HG03196 (cell line): ENCODE measurements around the gene MCTP1.

Source experiments
- ATAC-seq: cut with Tn5 transposase; IDR thresholded peaks from one replicate; pipeline ENCODE4 v1.9.1; 2021; ENCODE audit not compliant: unreplicated experiment

MCTP1 gene

DNA sequence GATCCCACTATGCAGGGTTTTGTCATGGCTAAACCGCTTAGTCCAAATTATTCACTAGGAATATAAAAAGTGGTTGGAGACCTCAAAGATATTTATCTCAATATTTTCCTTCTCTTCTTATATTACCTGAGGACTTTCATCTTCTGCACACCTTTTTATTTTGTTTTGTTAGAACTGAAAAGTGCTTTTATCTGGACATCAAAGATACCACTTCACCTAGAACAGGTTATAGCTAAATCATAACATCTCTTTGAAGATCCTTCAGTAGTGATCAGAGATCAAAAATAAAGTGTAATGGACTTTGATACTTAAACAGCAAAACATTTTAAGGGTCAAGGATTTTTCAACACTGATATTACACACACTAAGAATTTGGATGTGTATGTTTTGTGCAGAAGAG, 160.2 kb downstream of the MCTP1 start:
- ATAC-seq: no peak

DNA sequence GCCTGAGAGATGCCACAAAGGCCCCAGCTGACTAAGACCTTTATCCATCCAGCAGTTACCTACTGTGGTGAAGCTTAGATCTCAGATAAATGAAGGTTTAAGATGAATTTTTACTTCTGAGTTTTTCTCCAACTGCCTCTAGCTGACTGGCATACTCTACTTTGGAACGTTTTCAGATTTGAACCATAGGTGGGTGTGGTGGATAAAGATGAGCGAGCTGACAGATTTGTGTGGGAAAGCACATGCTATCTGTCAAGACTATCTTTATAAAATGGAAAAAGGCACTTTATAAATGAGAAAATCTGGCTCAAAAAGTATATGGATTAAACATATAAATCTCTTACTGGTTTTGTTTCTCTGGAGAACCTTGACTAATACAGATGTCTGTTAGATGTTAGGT, 160.8 kb downstream of the MCTP1 start:
- ATAC-seq: no peak

DNA sequence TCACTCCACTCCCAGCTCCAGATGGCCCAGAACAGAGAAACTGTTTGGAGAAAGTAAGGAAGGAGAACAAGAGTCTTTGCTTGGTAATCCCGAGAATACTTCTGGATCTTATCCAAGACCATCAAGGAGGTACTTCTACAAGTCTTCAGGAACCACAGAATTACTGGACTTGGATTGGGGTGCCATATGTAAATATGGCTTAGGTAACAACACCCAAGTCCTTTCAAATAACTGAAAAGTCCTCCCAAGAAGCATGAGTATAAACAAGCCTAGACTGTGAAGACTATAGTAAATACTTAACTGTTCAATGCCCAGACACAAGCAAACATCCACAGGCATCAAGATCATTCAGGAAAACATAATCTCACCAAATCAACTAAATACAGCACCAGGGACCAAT, 170.0 kb downstream of the MCTP1 start:
- no peak for ATAC-seq

DNA sequence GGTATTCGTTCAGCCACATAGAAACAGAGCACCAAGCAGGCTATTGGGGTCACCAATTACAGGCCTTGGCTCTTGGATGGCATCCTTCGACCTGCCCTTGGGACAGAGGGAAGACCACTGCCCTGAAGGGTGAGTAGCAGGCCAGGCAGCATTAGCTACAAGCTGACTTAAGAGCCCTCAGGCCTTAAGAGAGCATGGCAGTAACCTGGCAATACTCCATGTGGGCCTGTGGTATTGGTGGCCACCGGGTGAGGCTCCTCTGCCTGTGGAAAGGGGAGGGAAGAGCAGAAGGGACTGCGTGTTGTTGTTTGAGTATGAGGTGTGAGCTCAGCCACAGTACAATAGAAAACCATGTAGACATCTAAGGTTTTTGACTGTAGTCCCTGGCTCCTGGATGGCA, 170.6 kb downstream of the MCTP1 start:
- no peak for ATAC-seq

DNA sequence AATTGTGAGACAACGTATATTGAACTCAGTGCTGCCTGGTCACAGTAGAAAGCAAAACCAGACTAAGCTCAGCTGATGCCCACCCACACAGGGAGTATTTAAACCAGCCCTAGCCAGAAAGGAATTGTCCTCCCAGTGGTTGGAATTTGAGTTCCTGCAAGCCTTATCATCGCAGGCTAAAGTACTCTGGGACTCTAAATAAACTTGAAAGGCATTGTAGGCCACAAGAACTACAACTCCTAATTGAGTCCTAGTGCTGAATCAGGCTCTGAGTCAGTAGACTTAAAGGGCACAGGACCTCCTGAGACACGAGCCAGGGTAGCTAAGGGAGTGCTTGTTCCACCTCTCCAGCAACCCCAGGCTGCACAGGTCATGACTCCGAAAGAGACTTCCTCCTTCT, 171.4 kb downstream of the MCTP1 start:
- ATAC-seq: no peak

DNA sequence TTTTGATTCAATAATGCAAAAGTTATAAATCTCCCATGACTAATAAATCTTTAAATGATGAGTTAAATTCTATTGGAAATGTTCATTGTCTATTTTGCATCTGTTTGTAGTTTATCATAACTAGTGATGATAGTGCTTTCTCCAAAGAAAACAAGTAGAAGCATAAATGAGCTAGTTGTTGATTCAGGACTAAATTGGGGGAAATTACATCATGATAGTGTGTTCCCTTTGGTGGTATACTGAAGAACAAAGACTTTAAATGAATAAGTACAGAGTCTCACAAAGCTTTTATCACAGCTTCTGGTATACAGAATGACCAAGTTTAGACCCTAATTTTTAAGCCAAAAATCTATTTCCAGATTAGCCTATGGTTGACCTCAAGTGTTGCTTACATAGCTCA, 173.8 kb downstream of the MCTP1 start:
- no peak for ATAC-seq

DNA sequence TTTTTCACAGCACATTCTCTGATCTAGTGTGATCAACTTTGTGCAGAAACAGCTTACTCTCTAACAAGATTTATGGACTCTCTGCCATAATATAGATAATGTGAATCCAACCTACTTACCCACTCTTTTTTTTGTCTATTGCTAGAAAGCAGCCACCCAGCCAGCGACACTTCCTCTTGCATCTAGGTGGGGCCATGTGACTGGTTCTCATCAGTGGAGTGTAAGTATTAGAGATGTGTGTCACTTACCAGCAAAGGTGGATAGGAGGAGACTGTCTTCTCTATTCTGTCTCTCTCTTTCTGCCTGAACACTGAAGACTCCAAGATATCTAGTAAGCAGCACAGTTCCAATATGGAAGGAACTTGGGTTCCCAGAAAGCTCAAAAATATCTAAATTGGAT, 174.8 kb downstream of the MCTP1 start:
- no peak for ATAC-seq

DNA sequence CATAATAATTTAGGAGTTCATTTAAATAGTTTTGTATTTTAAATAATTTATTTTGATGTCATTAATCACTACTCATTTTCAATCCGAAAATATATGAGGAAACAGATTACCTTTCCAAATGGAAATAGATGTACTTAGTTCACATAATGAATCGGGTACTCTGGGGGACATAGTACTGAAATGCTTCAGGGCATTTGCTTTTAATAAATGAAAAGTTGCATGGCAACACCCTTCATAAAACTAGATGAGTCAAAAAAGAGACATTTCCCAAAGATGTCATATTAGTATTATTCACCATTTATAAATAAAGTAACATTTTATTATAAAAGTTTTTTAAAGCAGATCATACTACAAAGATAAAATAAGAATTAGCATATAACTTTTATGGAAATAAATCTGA, 177.8 kb downstream of the MCTP1 start:
- ATAC-seq: no peak

DNA sequence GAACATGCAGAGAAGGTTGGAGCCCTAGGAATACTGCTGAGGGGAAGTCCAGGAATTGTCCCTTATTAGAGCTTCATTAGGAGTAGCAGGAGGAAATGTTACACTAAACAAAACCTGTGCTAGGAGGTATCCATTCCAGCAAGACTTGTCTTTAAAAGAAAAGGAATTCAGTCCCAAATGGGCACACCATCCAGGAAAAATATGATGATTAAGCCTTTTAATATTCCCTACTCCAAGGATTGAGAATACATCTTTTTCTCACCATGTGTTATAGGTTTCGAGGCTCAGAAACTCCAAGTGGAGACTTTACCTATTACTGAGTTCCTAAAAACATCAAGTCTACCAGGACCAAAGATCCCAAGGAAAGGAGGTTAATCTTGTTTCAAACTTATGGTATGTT, 179.3 kb downstream of the MCTP1 start:
- ATAC-seq: no peak

DNA sequence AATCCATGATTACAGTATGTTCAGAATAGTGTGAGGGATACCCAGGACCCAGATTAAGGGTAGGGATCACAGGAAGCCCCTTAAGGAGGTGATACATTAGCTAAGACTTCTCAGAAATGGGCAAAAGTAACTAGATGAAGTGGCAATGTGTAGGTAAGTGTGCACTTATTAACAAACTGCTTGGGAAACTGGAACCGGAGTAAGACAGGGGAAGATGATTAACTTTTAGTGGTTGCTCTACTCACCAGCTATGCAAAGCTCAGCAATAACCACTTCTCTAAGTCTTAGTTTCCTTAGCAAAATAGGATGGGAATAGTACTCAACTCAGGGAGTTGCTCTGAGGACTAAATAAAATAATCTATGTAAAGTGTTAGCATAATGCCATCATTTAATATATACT, 182.2 kb downstream of the MCTP1 start:
- ATAC-seq: peak; percentile 98

DNA sequence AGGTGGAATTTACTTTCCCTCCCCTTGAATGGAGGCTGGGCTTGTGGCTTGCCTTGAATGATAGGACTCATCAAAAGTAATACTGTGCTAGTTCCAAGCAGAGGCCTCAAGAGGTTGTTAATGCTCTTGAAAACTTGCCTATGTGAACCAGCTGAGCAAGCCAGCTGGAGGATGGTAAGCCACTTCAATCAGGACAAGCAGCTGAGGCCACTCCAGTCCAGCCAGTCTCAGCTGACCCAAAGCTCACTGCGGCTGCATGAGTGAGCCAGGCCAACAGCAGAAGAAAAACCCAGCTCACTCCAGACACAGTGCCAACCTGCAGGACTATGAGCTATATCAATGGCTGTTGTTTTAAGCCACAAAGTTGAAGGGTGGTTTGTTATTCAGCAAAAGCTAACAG, 182.8 kb downstream of the MCTP1 start:
- ATAC-seq: no peak

DNA sequence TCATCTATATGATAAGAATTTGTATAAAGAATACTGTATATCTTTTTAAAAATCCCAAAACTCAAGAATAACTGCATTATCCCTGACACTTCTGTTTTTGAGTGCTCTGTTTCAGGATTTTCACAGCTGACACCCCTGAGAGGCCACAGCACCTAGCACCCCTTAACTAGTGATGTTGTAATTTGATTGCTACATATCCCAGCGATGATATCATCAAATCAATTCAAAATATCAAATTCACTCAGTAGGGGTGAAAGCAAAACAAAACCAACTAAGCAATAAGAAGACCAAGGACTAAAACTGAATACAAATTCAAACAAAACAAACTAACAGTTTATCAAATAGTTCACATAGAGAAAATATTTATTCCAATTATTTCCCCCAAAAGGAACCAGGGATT, 184.3 kb downstream of the MCTP1 start:
- ATAC-seq: no peak

DNA sequence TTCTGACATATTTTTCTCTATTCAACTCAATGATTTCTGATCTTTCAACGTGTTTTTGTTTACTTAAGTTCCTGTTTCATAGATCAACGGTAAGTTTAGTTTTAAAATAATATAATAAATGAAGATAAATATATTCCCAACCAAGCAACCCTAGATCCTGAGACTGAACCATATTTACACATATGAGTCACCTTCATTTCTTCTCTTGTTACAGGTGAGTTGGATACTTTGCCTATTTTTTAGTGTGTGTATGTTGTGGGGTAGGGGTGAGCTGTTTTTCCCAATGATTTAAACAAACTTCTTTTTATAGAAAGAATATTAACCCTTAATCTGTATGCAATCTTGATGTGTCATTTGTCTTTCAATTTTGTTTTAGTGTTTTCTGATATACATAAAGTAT, 186.9 kb downstream of the MCTP1 start:
- no peak for ATAC-seq

DNA sequence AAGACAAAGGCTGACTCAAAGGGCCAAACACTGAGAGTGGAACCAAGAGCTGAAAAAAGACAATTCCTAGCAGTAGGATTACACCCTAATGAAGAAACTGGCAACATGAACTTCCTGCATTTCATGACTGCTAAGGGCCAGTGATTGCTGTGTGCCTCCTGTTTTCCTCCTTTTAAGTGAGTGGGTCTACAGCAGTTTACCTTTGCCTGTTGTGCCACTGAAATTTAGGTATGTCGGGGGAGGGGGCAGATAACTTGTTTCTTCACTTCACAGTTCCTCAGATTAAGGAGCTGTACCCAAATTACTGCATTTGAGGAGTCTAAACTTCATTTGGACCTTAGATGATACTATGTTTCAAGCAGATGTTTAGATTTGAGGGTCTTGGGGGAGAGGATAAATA, 191.7 kb downstream of the MCTP1 start:
- no peak for ATAC-seq

DNA sequence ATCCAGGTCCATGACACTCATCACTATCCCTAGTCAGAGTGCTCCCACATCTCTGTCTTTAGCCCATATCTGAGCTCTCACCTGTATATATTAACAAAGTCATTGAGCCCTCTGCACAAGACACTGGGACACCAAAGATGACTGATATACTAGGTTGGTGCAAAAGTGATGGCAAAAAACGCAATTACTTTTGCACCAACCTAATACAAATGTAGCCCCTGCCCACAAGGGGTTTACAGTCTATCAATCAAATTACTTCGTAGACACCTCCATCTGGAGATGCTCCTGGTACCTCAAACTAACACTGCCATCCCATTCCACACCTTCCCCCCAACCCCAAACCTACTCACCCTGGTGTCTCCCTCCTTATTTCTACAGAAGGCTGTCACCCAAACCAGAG, 194.1 kb downstream of the MCTP1 start:
- ATAC-seq: no peak

DNA sequence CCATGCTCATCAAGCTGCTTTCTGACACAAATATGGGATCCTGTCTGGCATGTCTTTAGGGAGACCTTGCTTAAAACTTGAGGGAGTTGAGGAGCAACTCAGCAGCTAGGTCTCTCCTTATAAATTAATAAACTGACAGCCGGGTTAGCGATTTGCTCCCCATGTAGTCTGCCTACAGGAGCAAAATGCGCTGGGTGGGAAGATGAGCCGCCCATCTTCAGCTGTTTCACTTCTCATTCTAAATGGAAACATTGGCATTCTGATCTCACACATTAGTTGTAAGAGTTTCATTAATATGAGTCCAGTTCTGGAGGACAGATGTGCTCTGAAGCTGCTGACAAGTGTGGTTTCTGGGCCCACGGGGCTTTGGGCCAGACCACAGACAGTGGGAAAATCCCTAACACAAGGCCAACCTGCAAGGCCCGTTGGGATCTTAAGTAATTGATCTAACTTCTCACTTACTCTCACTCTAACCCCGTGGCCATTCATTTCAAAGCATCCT, 197.0 kb downstream of the MCTP1 start:
- peak; percentile 78 for ATAC-seq

DNA sequence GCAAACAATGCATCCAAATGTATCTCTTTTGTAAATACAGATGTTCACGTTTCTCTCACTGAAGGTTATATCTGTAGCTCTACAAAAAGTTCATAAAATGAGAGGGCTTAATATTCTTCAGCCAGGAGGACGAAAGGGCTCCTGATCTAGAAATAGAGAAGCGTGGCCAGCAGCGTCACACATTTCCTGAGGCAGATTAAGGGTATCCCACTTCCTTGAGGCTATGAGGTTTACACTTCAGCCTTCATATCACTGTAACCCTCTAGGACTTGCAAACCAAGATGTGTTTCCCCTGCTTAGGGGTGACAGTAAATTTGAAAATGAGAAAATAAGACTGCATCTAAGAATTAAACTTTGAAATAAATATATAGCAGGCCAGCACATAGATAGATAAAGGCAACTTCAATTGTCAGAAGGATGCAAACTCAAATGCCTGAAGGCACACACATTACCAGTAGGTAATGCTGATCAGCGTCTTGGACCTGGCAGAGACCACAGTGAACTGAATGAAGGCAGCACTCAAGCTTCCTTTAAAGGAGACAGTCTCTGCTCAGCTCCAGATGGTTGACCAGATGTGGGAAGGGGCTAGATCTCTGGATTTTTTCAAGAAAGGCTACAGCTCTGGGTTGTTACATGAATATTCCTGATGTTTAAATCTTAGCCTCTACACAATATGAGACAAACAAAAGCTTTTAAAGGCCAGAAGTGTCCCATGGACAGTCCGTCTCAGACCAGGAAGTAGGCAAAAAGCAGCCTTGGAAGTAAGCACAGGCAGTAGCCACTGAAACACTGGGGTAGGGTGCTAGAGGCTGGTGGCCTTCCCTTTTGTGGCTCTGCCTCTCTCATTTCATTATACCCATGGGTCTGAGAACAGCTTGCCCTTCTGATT, 197.7 kb downstream of the MCTP1 start:
- peak; percentile 25 for ATAC-seq

DNA sequence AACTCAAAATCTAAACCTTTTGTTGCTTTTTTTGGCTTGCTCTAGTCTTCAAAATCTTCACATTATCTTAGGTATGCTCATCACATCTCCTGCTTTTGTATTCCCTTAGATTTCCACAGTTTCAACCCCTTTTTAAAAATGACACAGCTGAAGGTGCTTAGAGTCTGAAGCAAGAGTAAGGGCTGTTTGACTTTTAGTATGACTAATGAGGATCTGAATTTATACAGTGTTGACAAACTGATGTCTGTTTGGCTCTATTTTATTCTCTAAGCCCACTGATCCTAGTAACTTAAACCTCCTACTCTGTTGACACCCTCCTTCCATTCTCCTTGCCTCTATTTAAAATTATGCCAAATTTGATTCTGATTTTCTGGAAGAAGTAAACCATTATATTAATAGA, 200.1 kb downstream of the MCTP1 start:
- ATAC-seq: no peak

DNA sequence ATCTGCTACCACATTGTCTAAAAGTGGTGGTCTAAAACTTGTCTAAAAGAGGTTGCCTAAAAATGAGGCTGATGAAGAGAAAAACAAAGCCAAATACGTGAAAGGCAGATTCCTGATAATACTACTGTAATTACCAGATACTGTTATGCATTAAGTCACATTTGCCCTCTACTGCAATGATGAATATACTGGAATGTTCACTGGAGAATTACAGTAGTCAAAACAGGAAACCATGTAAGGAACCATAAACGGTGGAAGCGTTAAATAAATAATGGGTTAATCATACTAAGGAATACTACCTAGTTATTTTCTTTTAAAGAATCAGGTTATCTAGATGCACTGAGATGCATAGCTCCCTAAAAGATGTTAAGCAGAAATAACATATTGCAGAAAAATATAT, 201.3 kb downstream of the MCTP1 start:
- no peak for ATAC-seq

DNA sequence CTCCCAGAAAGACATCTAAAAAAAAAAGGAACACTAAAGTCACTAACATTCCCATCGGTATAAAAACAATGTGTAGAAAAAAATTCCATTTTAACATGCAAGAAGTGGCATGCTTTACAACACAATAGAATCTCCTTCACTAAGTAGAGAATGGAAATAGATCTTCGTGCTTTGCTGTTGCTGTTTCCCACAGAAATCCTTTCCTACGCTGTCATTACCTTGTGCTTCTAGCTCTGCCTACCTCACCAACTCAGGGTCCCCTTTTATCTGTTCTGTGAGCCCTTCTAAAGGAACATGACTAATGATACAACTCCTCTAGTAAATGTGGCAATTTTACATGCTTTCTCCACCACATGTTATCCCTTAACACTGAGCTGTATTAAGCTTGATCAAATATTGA, 202.9 kb downstream of the MCTP1 start:
- peak; percentile 10 for ATAC-seq

DNA sequence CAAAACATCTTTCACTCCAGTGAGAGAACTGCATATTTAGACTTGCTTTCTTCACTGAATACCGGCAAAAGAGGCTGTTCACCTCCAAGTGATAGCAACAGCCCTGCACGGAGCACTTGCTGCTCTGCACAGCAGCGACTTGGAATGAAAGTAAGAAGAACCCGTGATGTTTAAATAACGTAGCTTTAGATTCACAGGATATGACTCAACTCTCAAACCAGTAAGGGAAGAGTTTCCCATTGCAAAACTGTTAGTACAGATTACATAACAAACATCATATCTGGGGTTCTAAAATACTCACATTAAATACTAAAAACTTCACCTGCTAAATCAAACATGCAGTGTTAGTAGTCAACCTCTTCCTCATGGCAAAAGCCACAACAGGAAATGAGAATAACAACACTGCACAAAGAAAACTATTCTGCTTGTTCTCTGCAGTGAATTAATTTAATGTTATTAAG, 203.4 kb downstream of the MCTP1 start:
- ATAC-seq: peak; percentile 94

DNA sequence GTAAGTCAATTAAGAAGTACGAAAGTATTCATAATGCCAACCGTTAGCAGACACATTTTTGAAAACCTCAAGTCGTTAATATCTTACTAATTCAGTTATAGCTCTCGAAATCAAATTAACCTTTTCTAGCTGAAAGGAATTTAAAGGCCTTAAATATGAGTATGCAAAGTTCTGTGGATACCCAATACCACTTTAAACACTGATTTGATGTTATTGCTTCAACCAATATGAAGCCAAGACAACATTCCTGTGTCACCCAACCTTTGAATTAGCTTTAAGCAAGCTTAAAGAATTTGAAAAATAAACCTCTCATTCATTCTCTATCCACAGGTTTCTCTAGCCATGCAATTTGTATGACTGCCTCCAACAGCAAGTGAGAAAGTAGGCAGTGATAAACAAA, 204.5 kb downstream of the MCTP1 start:
- no peak for ATAC-seq

DNA sequence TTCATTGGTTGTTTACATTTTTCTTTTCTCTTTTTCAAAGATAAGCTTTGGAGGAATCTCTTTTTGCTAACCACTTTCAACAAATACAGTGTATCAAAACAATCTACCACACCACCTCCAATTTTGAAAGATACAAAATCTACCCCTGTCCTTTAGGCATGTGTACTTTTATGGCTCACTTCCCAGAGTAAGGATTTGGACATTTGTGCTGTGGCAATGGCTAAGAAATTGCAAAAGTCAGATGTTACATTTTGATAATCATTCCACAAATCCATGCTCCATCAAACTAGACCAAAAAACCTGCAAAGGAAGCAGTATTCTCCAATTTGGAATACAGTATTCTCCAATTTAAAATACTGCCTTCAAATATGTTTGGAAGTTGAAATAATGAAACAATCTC, 204.9 kb downstream of the MCTP1 start:
- no peak for ATAC-seq
